Activated CD4-positive, CD25-positive, alpha-beta regulatory T cell (primary cell): ENCODE data around the gene COX6A2.

Experiments
- DNase-seq, 4 experiments: peaks; one replicate each; lab custom pipeline; 2025; lab: John Stamatoyannopoulos, UW

Gene COX6A2

DNA sequence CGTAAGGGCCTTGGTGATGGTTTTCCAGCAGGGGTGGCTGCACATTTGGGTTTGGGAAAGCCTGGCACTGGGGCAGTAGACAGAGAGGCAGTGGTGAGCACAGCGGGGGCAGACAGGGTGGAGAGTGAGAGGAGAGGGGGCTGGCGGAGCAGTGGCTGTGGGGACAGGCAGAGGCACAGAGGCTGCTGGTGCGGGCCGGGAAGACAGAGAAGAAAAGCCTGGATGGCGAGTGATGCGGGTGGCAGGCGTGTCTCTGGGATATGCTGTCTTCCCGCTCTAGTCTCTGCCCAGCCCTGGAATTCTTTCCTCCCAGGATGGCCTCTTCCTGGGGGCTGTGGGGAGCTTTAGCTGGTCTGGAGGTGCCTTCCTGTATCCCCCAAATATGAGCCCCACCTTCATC is 18.1 kb downstream of the COX6A2 start:
- DNase-seq, result no peak

DNA sequence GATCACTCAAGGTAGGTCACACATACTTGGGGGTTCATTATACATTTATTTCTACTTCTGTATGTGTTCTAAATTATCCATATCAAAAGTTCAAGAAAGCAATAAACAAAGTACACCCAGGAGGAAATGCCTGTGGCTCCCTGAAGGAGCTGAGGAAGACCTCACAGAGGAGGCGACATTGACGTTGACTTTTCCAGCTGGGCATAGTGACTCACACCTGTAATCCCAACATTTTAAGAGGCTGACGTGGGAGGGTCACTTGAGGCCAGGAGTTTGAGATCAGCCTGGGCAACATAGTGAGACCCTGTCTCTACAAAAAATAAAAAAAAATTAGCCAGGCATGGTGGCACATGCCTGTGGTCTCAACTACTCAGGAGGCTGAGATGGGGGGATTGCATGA is 18.7 kb downstream of the COX6A2 start:
- no peak for DNase-seq

DNA sequence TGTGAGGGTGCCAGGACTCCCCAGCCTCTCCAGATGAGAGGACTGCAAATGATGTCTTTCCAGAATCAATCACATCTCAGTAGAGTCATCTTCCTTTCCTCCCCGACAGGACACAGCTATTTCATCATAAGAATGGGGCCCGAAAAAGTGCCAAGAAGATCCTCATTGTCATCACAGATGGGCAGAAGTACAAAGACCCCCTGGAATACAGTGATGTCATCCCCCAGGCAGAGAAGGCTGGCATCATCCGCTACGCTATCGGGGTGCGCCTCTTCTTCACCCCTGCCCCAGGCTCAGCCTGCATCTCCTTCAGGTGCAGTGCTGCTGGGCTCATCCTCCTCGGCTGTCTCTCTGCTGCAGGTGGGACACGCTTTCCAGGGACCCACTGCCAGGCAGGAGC is 20.8 kb downstream of the COX6A2 start:
- DNase-seq, result no peak

DNA sequence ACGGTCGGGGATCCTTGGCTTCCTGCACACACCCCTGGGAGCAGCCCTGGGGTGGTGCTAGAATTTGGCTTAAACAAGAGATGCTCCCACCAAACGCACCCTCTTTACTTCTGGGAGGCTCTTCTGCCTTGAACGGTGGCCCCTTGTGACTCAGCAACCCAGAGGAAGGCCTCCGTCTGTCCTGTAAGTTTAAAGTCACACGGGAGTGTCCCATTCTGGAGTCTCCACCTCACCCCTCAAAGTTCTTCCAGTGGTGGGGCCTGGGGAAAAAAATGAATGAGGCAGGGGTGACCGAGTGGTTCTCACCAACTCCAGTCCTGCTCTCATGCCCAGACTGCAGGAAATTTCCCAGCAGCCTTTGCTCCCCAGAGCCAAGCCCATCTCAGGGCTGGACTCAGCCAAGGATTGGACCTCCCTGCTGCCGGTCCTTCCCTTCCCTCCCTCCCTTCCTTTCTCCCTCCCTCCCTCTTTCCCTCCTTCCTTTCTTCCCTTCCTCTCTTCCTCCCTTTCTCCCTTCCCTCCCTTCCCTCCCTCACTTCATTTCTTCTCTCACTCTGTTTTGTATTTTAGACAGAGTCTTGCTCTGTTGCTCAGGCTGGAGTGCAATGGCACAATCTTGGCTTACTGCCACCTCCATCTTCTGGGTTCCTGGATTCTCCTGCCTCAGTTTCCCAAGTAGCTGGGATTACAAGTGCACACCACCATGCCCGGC is 23.7 kb downstream of the COX6A2 start:
- no peak for DNase-seq

DNA sequence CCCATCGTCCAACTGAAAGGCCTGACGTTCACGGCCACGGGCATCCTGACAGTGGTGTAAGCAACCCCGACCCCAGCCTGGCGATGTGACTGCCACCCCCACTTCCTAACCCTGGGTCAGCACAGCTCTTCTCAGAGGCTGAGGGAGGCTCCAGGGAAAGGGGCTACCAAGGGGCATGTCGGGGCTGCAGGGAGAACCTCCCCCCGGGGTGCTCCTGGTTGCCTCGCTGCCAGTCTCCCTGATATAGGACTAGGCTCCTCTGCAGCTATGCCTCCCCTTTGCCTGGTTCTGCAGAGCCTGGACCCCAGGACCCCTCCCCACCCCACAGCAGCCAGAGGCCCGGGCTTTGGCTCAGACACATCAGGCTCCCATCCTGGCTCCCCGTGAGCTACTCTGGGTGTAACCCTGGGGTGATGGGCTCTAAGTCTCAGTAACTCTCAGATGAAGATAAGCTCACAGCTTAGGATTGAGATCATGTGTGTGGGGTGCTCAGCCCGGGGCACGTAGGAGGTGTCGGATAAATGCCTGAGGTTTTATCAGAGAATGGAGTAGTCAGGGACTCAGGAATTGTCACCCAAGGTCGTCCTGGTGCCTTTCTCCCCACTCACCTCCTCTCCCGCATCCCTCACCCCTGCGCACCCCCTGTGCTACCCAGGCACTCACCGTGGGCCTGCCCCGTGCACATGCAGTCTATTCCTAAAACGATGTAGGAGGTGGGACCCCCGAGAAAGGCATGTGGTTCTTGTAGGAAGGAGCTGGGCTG is 24.4 kb downstream of the COX6A2 start:
- DNase-seq, result no peak

DNA sequence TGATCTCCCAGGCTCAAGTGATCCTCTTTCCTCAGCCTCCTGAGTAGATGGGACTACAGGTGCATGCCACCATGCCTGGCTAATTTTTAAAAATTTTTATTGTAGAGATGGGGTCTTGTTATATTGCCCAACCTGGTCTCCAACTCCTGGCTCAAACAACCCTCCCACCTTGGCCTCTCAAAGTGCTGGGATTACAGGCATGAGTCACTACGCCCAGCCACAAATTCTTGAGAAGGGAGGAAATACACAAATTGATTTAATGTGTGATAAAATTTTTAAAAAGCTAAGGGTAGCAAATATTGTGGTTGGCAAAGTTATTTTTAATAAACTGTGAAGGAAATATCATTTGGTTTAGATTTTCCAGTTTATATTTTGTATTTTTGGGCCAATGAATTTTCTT is 25.5 kb downstream of the COX6A2 start:
- no peak for DNase-seq

DNA sequence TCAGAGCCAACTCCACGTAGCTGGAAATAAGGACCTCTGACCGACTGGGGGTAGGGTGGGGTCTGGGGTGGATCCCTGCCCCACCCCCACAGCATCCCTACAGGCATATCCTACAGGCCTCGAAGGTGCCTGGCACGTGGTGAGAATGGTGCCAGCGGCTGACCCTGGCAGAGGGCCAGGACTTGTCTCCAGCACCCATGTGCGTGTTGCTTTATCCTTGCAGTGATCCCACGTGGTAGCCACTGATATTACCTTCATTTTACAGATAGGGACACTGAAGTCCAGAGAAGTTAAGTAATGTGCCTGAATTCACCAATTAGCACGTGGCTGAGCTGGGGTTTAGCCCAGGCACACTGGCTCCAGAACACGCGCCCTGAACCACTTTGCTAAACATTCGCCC is 26.7 kb downstream of the COX6A2 start:
- no peak for DNase-seq

DNA sequence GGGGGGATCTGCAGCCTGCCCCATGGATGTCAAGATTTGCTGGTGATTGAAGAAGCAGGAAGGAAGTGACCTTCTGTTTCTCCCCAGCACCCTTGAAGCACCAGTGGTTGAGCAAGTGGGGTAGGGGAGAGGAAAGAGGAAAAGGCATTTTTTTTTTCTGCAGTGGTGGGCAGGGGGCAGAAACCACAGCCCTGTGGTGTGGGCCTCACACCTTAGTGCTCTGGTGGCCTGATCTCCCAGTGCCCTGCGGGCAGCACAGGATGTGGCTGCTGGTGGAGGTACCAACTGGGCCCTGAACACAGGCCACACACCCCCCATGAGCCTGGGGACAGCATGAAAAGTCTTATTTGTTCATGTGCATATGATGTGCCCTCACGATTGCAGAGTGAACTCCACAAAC is 28.0 kb downstream of the COX6A2 start:
- DNase-seq, result no peak

DNA sequence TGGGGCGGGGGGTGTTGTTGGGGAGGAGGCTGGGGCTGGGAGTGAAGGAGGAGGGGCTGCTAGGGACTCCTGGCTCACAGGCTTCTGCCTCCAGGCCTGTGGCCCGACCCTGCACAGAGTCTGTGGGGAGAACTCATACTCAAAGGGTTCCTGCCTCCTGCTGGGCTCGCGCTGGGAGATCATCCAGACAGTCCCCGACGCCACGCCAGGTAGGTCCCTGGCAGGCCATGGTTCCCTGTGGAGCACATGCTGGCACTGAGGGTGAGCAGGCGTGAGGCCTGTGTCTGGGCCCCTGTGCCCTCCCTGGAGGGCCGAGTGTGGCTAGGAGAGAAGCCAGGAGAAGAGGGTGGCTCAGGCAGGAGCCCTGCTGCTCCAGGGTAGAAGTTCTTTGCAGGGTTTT is 30.5 kb downstream of the COX6A2 start:
- no peak for DNase-seq

DNA sequence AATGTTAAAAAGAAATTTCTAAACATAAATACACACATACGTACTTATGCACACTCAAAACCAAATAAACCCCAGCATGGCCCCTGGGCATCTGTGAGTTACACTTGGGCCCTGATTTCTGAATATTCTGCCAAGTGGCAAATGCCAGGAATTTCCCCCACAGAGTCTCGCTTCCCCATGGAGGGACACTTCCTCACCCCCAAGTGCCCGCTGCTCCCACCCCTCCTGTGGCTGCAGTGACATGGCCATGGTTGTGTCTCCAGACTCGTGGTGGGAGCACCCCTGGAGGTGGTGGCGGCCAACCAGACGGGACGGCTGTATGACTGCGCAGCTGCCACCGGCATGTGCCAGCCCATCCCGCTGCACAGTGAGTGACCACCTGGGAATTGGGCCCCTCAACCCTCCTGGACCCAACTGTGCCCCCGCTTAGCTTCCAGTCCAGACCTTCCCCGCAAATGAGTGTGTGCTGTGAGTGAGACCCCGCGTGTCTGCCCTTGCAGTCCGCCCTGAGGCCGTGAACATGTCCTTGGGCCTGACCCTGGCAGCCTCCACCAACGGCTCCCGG is 31.0 kb downstream of the COX6A2 start:
- no peak for DNase-seq

DNA sequence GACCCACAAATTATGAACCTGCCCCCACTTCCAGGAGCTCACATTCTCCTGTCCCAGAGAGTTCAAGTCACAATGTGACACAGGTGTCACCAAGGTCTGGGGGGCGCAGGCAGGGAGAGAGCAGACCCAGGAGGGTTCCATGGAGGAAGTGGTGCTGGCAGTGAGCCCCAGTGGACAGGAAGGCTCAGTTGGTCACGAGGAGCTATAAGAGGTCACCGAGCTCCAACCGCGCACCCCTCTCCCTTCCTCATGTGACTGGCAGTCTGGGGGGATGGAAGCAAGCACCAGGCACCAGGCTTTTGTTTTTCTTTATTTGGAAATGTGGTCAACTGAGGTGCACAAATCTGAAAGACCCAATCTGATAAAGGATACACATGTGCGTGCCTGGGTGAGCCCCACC is 32.5 kb downstream of the COX6A2 start:
- no peak for DNase-seq

DNA sequence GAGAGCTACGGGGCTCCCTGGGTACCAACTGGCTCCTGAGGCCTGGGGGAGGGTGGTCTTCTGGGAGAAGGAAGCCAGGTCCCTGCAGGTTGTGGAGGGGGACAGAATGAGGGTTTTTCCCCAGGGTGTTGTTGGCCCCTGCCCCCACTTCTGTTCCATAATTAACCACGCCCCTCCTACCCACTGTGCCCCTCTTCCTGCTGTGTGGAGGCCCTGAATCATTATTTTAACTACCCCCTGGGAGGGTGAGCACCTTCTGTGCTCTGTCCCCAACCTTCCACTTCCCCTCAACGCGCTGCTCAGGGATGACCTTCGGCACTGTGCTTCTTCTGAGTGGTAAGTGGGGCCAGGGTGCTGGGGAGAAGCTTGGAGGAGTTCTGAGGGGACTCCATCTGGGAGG is 35.1 kb downstream of the COX6A2 start, which contains the start of gene ITGAD:
Gene ITGAD (plus strand): TSS at position 280 of the 400 bp plus-strand sequence. CDS start 26 bp downstream, at position 306.
- no peak for DNase-seq

DNA sequence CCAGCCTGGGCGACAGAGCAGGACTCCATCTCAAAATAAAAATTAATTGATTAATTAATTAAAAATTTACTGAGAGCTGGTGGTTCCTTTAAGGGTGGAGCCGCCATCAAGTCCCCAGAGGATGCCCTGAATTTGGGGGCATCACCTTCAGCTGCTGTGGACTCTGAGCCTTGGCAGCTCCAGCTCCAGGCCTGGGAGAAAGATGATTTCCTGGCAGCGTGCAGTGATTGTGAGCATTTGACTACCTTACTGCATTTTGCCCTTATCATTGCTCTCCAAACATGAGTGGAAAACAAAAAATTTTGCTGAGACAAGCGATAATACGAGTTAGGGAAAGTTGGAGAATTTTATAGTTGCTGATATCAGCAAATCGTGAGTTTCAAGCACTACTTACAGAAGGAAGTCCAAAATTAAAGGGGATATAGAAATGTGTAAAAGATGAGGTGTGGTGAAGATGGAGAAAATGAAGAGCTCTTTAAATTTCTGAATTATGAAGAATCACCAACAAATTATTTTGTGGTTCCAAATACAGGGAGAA is 37.6 kb downstream of the COX6A2 start:
- DNase-seq, result no peak

DNA sequence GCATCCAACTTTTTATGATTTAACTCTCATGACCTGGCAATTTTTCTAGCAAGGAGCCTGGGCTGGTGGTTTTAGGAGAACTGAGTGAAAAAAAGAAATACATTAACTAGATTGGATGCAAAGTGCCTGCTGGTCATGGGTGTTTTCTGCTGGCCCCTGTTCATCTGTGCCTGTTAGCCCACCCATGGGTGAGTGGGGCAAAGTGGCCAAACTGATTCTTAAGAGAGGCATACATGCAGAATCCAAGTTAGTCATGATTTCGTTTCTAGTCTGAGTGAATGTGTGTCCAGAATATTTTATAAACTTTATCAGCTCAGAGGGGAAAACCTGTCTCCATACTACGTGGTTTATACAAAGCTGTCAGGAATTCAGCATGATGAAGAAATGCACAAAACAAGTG is 39.6 kb downstream of the COX6A2 start:
- DNase-seq, result no peak

DNA sequence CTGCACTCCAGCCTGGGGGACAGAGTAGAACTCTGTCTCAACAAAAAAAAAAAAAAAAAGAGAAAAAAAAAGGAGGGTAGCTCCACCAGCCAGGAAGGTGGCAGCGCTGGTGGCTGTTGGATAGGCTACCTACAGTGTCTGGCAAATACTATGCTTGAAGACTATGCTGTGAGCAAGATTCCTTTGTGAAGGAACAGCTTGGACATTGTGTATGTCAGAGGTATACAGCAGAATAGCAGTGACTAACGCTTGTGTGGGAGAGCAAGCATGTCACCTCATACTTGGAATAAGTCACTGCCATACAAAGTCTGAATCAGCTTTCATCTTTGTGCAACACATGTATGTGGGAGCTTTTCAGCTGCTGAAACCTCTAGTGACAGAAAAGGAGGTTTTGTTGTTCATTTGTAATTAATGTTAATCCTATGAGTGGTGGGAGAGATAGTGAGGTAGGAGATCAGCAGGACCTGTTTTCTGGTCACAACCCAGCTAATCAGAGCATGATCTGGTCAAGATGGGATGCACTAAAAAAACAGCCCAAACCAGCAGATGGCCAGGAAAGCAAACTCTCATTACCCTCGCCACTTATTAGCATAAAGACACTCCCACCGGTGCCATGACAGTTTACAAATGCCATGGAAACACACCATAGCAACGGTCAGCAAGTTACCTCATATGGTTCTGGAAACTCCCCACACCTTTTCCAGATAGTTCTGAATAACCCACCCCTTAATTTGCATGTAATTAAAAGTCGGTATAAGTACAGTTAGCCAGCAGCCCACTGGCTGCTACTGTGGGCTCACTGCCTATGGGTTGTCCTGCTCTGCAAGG is 41.8 kb downstream of the COX6A2 start:
- no peak for DNase-seq

DNA sequence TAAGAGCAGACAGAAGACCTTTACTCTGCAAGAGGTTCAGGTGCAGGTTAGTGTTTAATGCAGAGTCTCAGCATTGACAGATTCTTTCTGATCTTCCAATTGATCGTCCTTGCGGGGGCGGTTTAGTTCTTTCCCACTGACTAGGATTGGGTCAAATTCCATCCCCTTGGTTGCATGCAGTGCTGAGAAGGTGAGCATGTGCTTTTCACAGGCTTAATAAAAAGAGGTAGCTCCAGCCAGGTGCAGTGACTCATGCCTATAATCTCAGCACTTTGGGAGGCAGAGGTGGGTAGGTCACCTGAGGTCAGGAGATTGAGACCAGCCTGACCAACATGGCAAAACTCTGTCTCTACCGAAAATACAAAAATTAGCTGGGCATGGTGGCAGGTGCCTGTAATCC is 42.5 kb downstream of the COX6A2 start:
- no peak for DNase-seq

DNA sequence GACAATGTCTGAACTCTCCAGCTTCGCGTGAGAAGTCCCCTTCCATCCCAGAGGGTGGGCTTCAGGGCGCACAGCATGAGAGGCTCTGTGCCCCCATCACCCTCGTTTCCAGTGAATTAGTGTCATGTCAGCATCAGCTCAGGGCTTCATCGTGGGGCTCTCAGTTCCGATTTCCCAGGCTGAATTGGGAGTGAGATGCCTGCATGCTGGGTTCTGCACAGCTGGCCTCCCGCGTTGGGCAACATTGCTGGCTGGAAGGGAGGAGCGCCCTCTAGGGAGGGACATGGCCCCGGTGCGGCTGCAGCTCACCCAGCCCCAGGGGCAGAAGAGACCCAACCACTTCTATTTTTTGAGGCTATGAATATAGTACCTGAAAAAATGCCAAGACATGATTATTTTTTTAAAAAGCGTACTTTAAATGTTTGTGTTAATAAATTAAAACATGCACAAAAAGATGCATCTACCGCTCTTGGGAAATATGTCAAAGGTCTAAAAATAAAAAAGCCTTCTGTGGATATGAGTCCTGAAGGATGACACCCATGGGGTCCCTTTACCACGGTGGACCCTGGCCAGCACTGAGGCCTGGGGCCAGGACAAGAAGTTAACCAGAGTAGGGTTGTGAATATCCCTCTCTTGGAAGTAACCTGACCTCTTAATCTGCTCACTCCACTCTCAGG is 45.5 kb downstream of the COX6A2 start:
- DNase-seq, result peak in 3 of 4 experiments; percentile 15 to 26 (median 23)

DNA sequence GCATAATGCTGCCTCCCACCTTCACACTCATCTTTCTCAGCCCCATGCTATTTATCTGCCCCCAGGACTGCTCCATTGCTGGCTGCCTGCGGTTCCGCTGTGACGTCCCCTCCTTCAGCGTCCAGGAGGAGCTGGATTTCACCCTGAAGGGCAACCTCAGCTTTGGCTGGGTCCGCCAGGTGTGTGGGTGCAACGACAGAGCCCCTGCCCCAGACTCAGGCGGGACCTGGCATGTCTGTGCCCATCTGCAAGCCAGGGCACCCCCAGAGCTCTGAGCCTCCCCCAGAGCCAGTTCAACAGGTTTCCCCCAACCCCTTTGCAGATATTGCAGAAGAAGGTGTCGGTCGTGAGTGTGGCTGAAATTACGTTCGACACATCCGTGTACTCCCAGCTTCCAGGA is 48.0 kb downstream of the COX6A2 start:
- no peak for DNase-seq
